ENCODE results near the gene VMO1. TPM values are rescaled to one million over a fixed set of nuclear protein-coding genes. Genes with fewer than 3 reads are reported as not detected.
A peak's percentile ranks its signal among the peaks of the same experiment; 100 is the strongest.

Gene VMO1
- total and polyA plus RNA-seq, 9 of the 15 experiments (the other 6 are each of a cell fraction or from before 2014, with no cell fraction given) = 0.31 TPM; not detected in 8

GRCh38 chr17:4789951-4790704, 4.0 kb upstream of the VMO1 start (continued):
- TF ChIP-seq, protein P1, sequence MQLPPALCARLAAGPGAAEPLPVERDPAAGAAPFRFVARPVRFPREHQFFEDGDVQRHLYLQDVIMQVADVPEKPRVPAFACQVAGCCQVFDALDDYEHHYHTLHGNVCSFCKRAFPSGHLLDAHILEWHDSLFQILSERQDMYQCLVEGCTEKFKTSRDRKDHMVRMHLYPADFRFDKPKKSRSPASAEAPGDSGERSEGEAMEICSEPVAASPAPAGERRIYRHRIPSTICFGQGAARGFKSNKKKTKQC (CRISPR knock-in tag; IDR thresholded peaks at IDR 0.05) = peak; percentile 44; the same call in 1 of the 2 replicates
- TF ChIP-seq SNRNP70 (optimal IDR thresholded peaks at IDR 0.05; ENCODE audit: low read depth, low read length) (no peak), SIN3B (IDR thresholded peaks at IDR 0.05; ENCODE audit: low read depth) (peak; percentile 60), ZKSCAN8 (CRISPR knock-in tag; IDR thresholded peaks at IDR 0.05) (no peak), ZFP36 (IDR thresholded peaks at IDR 0.05; ENCODE audit: low read depth, low read length, partially characterized antibody) (peak; percentile 16), ZNF778 (CRISPR knock-in tag; IDR thresholded peaks at IDR 0.05) (no peak), MYC (IDR thresholded peaks at IDR 0.05; ENCODE audit: low read depth, low read length) (peak; percentile 84), MYC (CRISPR knock-in tag; IDR thresholded peaks at IDR 0.05; ENCODE audit: borderline replicate concordance, low read depth) (no peak), YY1 (IDR thresholded peaks at IDR 0.05; ENCODE audit: borderline replicate concordance in 1 of 3, control insufficient read depth in 1 of 3, extremely low read depth in 1 of 3, insufficient read depth in 3 of 3, insufficient read length in 1 of 3, insufficient replicate concordance in 2 of 3, low read depth in 1 of 3, low read length in 2 of 3) (peak in 2 of 3 experiments; percentile 39 to 63), CTBP1 (IDR thresholded peaks at IDR 0.05; ENCODE audit: borderline replicate concordance) (peak; percentile 98), REST (IDR thresholded peaks at IDR 0.05; ENCODE audit: borderline replicate concordance) (peak; percentile 65), REST (CRISPR knock-in tag; IDR thresholded peaks at IDR 0.05; ENCODE audit: low read depth) (no peak), ETS2 (tag; IDR thresholded peaks at IDR 0.05; ENCODE audit: borderline replicate concordance, poor library complexity, severe bottlenecking) (no peak), ZBTB43 (CRISPR knock-in tag; IDR thresholded peaks at IDR 0.05) (0 out of 2 replicates have a peak, but pooled peaks have one; percentile 34), GABPA (tag; conservative IDR thresholded peaks at IDR 0.05; ENCODE audit: low read depth) (peak; percentile 79)
- TF ChIP-seq, protein P2, sequence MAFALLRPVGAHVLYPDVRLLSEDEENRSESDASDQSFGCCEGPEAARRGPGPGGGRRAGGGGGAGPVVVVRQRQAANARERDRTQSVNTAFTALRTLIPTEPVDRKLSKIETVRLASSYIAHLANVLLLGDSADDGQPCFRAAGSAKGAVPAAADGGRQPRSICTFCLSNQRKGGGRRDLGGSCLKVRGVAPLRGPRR (CRISPR knock-in tag; IDR thresholded peaks at IDR 0.05) = no peak
